H1 (cell line): ENCODE measurements around the gene SATB2. TPM values are rescaled to one million over a fixed set of nuclear protein-coding genes. Genes with fewer than 3 reads are reported as not detected.

Experiments
- CTCF ChIA-PET: fragments of 300-600 bp; sonication (Branson Sonifier 250); formaldehyde crosslinking; loops from one replicate; lab custom pipeline; 2021; ENCODE audit not compliant: partially characterized antibody; lab: Charles Lee
- POLR2A ChIA-PET: fragments of 300-600 bp; sonication (Branson Sonifier 250); formaldehyde crosslinking; loops from one replicate; lab custom pipeline; 2021; ENCODE audit warnings: inconsistent platforms; ENCODE audit not compliant: partially characterized antibody; lab: Charles Lee
- DNase-seq, 2 experiments: peaks; one replicate each; pipeline versions ENCODE4 v3.0.0 to v3.0.0-alpha.2; 2010 to 2022; ENCODE audit warnings: low spot score in 2 of 2, low read depth in 1 of 2, mixed read lengths in 1 of 2
- FAIRE-seq: peaks from 2 replicates; lab custom pipeline; 2011; peaks lifted over from hg19 to GRCh38; lab: Jason Lieb, UNC
- H2AFZ ChIP-seq: 2 replicates; pipeline ENCODE4 v1.8.1; 2012; ENCODE audit warnings: low read length, inconsistent platforms
- H2AK5ac ChIP-seq: 2 replicates; pipeline ENCODE4 v1.6.1; 2013; ENCODE audit warnings: low read depth, low read length
- H2BK120ac ChIP-seq: replicated peaks from 2 replicates; pipeline ENCODE3; 2013; ENCODE audit warnings: low read depth, low read length, inconsistent platforms
- H2BK12ac ChIP-seq: 2 replicates; pipeline ENCODE4 v1.6.1; 2013; ENCODE audit warnings: low read depth, low read length
- H2BK15ac ChIP-seq: 2 replicates; pipeline ENCODE4 v1.6.1; 2013; ENCODE audit warnings: low read length
- H2BK20ac ChIP-seq: 2 replicates; pipeline ENCODE4 v1.6.1; 2013; ENCODE audit warnings: low read length
- H2BK5ac ChIP-seq: 2 replicates; pipeline ENCODE4 v1.6.1; 2013; ENCODE audit warnings: low read depth, low read length
- H3K14ac ChIP-seq: 2 replicates; pipeline ENCODE4 v1.6.1; 2013; ENCODE audit warnings: inconsistent platforms; ENCODE audit not compliant: insufficient read length
- H3K18ac ChIP-seq: 2 replicates; pipeline ENCODE4 v1.6.1; 2013; ENCODE audit warnings: low read length; ENCODE audit errors: extremely low read depth
- H3K23ac ChIP-seq: 2 replicates; pipeline ENCODE4 v1.6.1; 2013; ENCODE audit warnings: inconsistent platforms; ENCODE audit not compliant: insufficient read length
- H3K23me2 ChIP-seq: 2 replicates; pipeline ENCODE4 v1.6.1; 2013; ENCODE audit warnings: low read depth, low read length
- H3K27ac ChIP-seq: 2 replicates; pipeline ENCODE4 v1.6.1; 2011; ENCODE audit warnings: low read depth, low read length, inconsistent platforms
- H3K27me3 ChIP-seq, 4 experiments: replicated peaks in 1 of 4; 1 replicate in 1 of 4; 2 replicates in 3 of 4; pipeline versions ENCODE4 v1.6.1 to v1.8.1; 2011 to 2013; ENCODE audit warnings: low read length in 3 of 4, mild to moderate bottlenecking in 3 of 4, inconsistent platforms in 2 of 4, mixed read lengths in 2 of 4, moderate library complexity in 1 of 4; ENCODE audit not compliant: control insufficient read depth in 3 of 4, insufficient read depth in 3 of 4; ENCODE audit errors: extremely low read depth in 1 of 4
- H3K36me3 ChIP-seq, 4 experiments: 2 replicates each; pipeline versions ENCODE4 v1.6.1 to v1.8.1; 2011 to 2013; ENCODE audit warnings: mild to moderate bottlenecking in 4 of 4, low read length in 3 of 4, moderate library complexity in 2 of 4, control low read depth in 1 of 4, inconsistent platforms in 1 of 4; ENCODE audit not compliant: insufficient read depth in 4 of 4, control insufficient read depth in 2 of 4
- H3K4ac ChIP-seq: replicated peaks from 2 replicates; pipeline ENCODE3; 2013; ENCODE audit warnings: low read length, low read depth, mixed read lengths, inconsistent platforms; ENCODE audit not compliant: insufficient read length
- H3K4me1 ChIP-seq, 4 experiments: replicated peaks in 1 of 4; 1 replicate in 1 of 4; 2 replicates in 3 of 4; pipeline versions ENCODE4 v1.6.1 to v1.8.1; 2011 to 2013; ENCODE audit warnings: low read length in 3 of 4, inconsistent platforms in 2 of 4, mixed read lengths in 1 of 4; ENCODE audit not compliant: insufficient read depth in 4 of 4, control insufficient read depth in 3 of 4
- H3K4me2 ChIP-seq, 2 experiments: 2 replicates each; pipeline versions ENCODE4 v1.6.1 to v1.8.1; 2011 to 2013; ENCODE audit warnings: low read depth in 2 of 2, low read length in 2 of 2, control low read depth in 1 of 2, inconsistent platforms in 1 of 2, mild to moderate bottlenecking in 1 of 2; ENCODE audit not compliant: insufficient read depth in 1 of 2
- H3K4me3 ChIP-seq, 4 experiments: fragments of 200-600, 300-600 bp in 1 of 4; sonication (generic), shearing (Covaris generic), sonication (Bioruptor Twin) in 1 of 4; 2 replicates each; pipeline versions ENCODE4 v1.5.1 to v1.8.1; 2011 to 2016; ENCODE audit warnings: low read length in 4 of 4, low read depth in 3 of 4, control low read depth in 2 of 4, inconsistent platforms in 2 of 4, mild to moderate bottlenecking in 2 of 4, mixed read lengths in 1 of 4, moderate library complexity in 1 of 4; ENCODE audit not compliant: insufficient read depth in 2 of 4; ENCODE audit errors: extremely low read depth in 1 of 4
- H3K56ac ChIP-seq: replicated peaks from 2 replicates; pipeline ENCODE3; 2013; ENCODE audit warnings: low read depth, mild to moderate bottlenecking, mixed read lengths, low read length, inconsistent platforms; ENCODE audit not compliant: insufficient read length
- H3K79me1 ChIP-seq: 2 replicates; pipeline ENCODE4 v1.6.1; 2013; ENCODE audit warnings: low read depth, low read length, control low read depth
- H3K79me2 ChIP-seq, 2 experiments: 2 replicates each; pipeline versions ENCODE4 v1.6.1 to v1.8.1; 2012 to 2013; ENCODE audit warnings: low read length in 2 of 2, mild to moderate bottlenecking in 2 of 2, inconsistent platforms in 1 of 2; ENCODE audit not compliant: insufficient read depth in 2 of 2, control insufficient read depth in 1 of 2
- H3K9ac ChIP-seq, 4 experiments: replicated peaks in 1 of 4; 1 replicate in 1 of 4; 2 replicates in 3 of 4; pipeline versions ENCODE4 v1.6.1 to v1.8.1; 2011 to 2013; ENCODE audit warnings: low read depth in 3 of 4, low read length in 3 of 4, control low read depth in 2 of 4, mild to moderate bottlenecking in 2 of 4, moderate library complexity in 2 of 4, inconsistent platforms in 1 of 4; ENCODE audit errors: extremely low read depth in 1 of 4
- H3K9me3 ChIP-seq, 2 experiments: 2 replicates each; pipeline versions ENCODE4 v1.6.1 to v1.8.1; 2012 to 2013; ENCODE audit warnings: mild to moderate bottlenecking in 2 of 2, moderate library complexity in 2 of 2, control low read depth in 1 of 2, inconsistent platforms in 1 of 2, low read depth in 1 of 2, low read length in 1 of 2, mixed read lengths in 1 of 2; ENCODE audit not compliant: insufficient read depth in 2 of 2
- H4K20me1 ChIP-seq, 2 experiments: replicated peaks in 1 of 2; 2 replicates each; pipeline versions ENCODE3 to v1.8.1; 2011 to 2013; ENCODE audit warnings: inconsistent platforms in 2 of 2, low read length in 2 of 2, mild to moderate bottlenecking in 1 of 2; ENCODE audit not compliant: insufficient read depth in 2 of 2, control insufficient read depth in 1 of 2
- H4K5ac ChIP-seq: 2 replicates; pipeline ENCODE4 v1.6.1; 2013; ENCODE audit warnings: low read length, low read depth, mixed read lengths, inconsistent platforms; ENCODE audit not compliant: insufficient read length
- H4K8ac ChIP-seq: 2 replicates; pipeline ENCODE4 v1.8.0; 2013; ENCODE audit warnings: mild to moderate bottlenecking, moderate library complexity, low read length, inconsistent platforms; ENCODE audit not compliant: insufficient read depth; ENCODE audit errors: extremely low read depth
- H4K91ac ChIP-seq: replicated peaks from 2 replicates; pipeline ENCODE3; 2013; ENCODE audit warnings: low read length, mixed read lengths, inconsistent platforms; ENCODE audit not compliant: insufficient read length
- JUND ChIP-seq: IDR thresholded peaks from 2 replicates; pipeline ENCODE4 v1.6.1; 2011; ENCODE audit warnings: mild to moderate bottlenecking, improper control_type of control experiment, low read length
- NRF1 ChIP-seq: IDR thresholded peaks from 2 replicates; pipeline ENCODE4 v1.6.1; 2011; ENCODE audit warnings: mild to moderate bottlenecking, low read depth, low read length, improper control_type of control experiment
- POU5F1 ChIP-seq: IDR thresholded peaks from 2 replicates; pipeline ENCODE4 v1.6.1; 2011; ENCODE audit warnings: low read depth, mild to moderate bottlenecking, low read length, moderate library complexity
- YY1 ChIP-seq: IDR thresholded peaks from 2 replicates; pipeline ENCODE4 v1.6.1; 2011; ENCODE audit warnings: low read depth, mild to moderate bottlenecking, low read length
- polyA plus RNA-seq, 7 experiments: library from polyadenylated mRNA; depleted of rRNA in 3 of 7; stranded (reverse) in 5 of 7; unstranded in 2 of 7; fragments of >200 nt in 5 of 7; fragments of 200-250 nt in 2 of 7; gene quantifications; 1 replicate in 5 of 7; 2 replicates in 1 of 7; 4 replicates in 1 of 7; pipeline versions ENCODE4 v1.2.1 to v1.2.3, GENCODE V29; 2011 to 2013; ENCODE audit warnings: missing spikeins in 2 of 7, mixed read lengths in 2 of 7
- total RNA-seq: library from RNA; stranded (reverse); fragmentation: NEBNext Ultra II Directional; extraction: Animal tissue kit (Norgen Biotek cat#: 25700); gene quantifications from 2 replicates; pipeline ENCODE4 v1.2.1, GENCODE V29; 2021

Gene SATB2
- total and polyA plus RNA-seq, 2 of the 8 experiments (the other 6 are each of a cell fraction or from before 2014, with no cell fraction given): 1.3 to 5.7 TPM

DNA sequence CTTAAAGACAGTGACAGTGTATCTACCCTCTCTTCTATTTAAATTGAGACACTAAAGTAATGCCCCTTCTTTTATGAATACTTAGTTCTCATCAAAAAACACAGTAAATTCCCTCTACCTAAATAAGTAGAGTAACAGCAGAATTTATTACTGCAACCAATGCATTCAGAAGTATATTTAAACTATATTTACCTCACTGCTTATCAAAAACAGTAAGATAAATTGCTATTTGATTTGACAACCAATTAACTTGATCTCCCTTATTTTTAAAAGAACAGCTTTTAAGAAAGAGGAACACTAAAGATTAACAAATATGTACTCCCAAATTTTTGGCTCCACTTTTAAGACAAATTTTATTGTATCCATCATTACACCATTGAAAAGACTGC, 4.8 kb downstream of the SATB2 start:
- Histone ChIP-seq H2AK5ac (no peak overlapping the region), H4K8ac (no peak overlapping the region), H3K4ac (no peak overlapping the region), H3K9ac (no peak overlapping the region), H3K56ac (no peak overlapping the region), H3K27ac (no peak overlapping the region), H2BK15ac (no peak overlapping the region), H3K4me2 (no peak overlapping the region), H3K27me3 (peaks cover 5 to 27% (median 16%) of the 10 kb centered on the region in 4 experiments; a peak in 6 of 7 replicates), H3K79me2 (no peaks in the 10 kb centered on the region), H2BK5ac (no peak overlapping the region), H4K20me1 (no peaks in the 10 kb centered on the region), H2AFZ (no peak overlapping the region), H3K23me2 (peaks cover 11% of the 10 kb centered on the region; the same call in 1 of the 2 replicates), H3K4me3 (no peak overlapping the region), H3K18ac (no peak overlapping the region), H3K23ac (no peak overlapping the region), H4K91ac (no peak overlapping the region), H2BK120ac (no peak overlapping the region), H3K36me3 (no peaks in the 10 kb centered on the region), H3K4me1 (peaks cover 0 to 10% (median 5%) of the 10 kb centered on the region in 4 experiments; a peak in 5 of 7 replicates), H4K5ac (no peak overlapping the region), H3K14ac (no peak overlapping the region), H3K9me3 (no peaks in the 10 kb centered on the region), H3K79me1 (no peaks in the 10 kb centered on the region), H2BK20ac (no peak overlapping the region), H2BK12ac (no peak overlapping the region)
- FAIRE-seq: no peak
- DNase-seq: no peak
- ChIA-PET CTCF (interaction anchor here (1.0 to 2.6 kb wide), 5 partner anchors 10 to 30 kb away, joined by 3 to 13 read pairs (median 3); no protein-coding TSS in a partner anchor), POLR2A (no interaction called here)
- no peak for TF ChIP-seq YY1
- no peak for TF ChIP-seq NRF1
- TF ChIP-seq JUND: no peak
- no peak for TF ChIP-seq POU5F1
